Activated naive CD4-positive, alpha-beta T cell treated with anti-CD3 and anti-CD28 coated beads, Interleukin-2, amount 50 U/mL, for 72 hours (primary cell): Measurements from ENCODE around the gene TBC1D3H. TPM values are rescaled to one million over a fixed set of nuclear protein-coding genes. Genes with fewer than 3 reads are reported as not detected.
"Not testable (repeated sequence)": the region's sequence is repeated elsewhere in the genome, so short reads cannot be mapped to it uniquely, and the experiment has no call there.

Experiments
- ATAC-seq, 2 donors: fragments of 150-1000 bp; cut with Tn5 transposase; 2 replicates each; pipeline ENCODE4 v1.10.0; 2021; ENCODE audit warnings: mild to moderate bottlenecking in 2 of 2, moderate library complexity in 2 of 2
- DNase-seq, 2 donors: peaks; one replicate each; pipeline ENCODE4 v3.0.0; 2021 to 2022; ENCODE audit warnings: low spot score in 2 of 2
- H3K27ac Mint-ChIP-seq, 2 donors: one replicate each; pipeline ENCODE4 v1.8.0; 2022; ENCODE audit warnings: mild to moderate bottlenecking in 2 of 2, mixed read lengths in 2 of 2
- H3K36me3 Mint-ChIP-seq, 2 donors: one replicate each; pipeline ENCODE4 v1.8.0; 2022; ENCODE audit warnings: mixed read lengths in 2 of 2
- H3K9me3 Mint-ChIP-seq, 2 donors: one replicate each; pipeline ENCODE4 v1.8.0; 2022; ENCODE audit warnings: mixed read lengths in 2 of 2
- total RNA-seq, 2 donors: library from RNA; stranded (reverse); gene quantifications; one replicate each; pipeline ENCODE4 v1.2.3, GENCODE V29; 2022

Gene TBC1D3H
- total RNA-seq = not detected

DNA sequence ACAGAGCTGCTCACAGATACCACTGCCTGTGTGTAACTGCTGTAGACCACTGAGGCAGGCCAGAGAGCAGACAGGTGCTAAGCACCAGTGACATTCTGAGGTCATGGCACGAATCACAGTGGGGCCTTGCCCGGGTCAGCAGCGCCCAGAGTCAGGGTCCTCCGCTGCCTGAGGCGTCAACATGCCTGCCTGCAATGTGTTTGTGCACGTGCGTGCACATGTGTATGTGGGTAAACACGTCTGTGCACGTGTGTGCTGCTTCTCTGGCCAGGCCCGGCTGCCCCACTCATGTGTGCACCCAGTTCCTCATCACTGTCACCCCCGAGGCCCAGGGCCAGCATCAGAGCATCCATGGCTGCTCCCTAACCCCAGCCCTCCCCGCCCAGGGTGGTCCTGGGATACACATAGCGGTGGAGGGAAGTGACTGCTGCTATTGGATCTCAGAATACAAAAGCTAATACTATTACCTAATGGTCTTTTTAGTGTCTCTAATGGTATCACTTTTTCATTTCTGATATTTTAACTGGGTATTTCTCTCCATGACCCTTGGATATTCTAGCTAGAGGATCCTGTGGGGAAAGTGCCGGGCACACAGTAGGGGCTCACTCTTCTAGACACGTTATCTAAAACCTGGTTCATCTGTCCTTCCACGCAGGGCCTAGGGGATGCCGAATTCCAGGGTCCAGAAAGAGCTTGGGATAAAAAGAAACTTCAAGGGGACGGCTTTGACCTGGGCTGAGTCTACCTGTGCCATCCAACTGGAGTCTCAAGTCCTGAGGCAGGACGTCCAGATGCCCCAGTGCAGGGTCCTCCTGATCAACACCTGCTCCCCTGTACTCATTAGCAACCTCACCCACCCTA, at the start of gene TBC1D3H:
TBC1D3H (minus strand) TSS at position 51 of the 861 bp plus-strand sequence. CDS start 1,540 bp downstream, outside the sequence.
- ATAC-seq, H3K27ac Mint-ChIP-seq, H3K36me3 Mint-ChIP-seq, DNase-seq, H3K9me3 Mint-ChIP-seq: not testable (repeated sequence)

DNA sequence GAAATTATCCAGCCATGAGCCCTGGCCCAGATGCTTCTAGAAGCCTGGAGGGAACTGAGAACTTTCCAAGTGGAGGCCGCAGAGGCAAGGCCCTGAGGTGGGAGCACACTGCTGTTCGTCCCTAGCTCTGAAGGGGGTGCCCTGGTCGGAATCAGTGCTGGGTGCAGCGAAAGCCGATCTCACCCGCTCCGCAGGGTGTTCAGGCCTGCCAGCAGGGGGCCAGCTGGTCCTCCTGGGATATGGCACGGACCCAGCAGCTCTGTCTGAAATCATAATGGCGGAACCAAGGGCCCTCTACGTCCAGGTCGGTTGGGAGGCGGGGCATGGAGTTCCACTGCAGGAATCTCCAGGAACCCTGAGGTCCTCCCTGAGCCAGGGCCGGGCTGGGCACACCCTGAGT, 40.7 kb upstream of the TBC1D3H start:
- not testable (repeated sequence) for DNase-seq, H3K36me3 Mint-ChIP-seq, H3K27ac Mint-ChIP-seq, H3K9me3 Mint-ChIP-seq, ATAC-seq

DNA sequence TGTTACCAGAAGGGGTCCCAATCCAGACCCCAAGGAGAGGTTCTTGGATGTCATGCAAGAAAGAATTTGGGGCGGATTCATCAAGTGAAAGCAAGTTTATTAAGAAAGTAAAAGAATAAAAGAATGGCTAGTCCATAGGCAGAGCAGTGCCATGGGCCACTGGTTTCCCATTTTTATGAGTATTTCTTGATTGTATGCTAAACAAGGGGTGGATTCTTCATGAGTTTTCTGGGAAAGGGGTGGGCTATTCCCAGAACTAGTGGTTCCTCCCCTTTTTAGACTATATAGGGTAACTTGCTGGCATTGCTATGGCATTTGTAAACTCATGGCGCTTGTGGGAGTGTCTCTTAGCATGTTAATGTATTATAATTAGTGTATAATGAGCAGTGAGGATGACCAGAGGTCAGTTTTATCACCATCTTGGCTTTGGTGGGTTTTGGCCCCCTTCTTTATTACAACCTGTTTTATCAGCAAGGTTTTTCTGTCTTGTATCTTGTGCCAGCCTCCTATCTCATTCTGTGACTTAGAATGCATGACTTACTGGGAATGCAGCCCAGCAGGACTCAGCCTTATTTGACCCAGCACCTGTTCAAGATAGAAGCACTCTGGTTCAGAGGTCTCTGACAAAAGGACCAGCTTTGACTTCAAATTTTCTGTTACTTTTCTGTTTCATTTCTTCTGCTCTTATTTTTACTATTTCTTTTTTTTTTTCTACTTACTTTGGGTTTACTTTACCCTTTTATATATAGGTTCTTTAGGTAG, 27.1 kb upstream of the TBC1D3H start:
- H3K36me3 Mint-ChIP-seq, H3K9me3 Mint-ChIP-seq, DNase-seq, ATAC-seq, H3K27ac Mint-ChIP-seq: not testable (repeated sequence)

DNA sequence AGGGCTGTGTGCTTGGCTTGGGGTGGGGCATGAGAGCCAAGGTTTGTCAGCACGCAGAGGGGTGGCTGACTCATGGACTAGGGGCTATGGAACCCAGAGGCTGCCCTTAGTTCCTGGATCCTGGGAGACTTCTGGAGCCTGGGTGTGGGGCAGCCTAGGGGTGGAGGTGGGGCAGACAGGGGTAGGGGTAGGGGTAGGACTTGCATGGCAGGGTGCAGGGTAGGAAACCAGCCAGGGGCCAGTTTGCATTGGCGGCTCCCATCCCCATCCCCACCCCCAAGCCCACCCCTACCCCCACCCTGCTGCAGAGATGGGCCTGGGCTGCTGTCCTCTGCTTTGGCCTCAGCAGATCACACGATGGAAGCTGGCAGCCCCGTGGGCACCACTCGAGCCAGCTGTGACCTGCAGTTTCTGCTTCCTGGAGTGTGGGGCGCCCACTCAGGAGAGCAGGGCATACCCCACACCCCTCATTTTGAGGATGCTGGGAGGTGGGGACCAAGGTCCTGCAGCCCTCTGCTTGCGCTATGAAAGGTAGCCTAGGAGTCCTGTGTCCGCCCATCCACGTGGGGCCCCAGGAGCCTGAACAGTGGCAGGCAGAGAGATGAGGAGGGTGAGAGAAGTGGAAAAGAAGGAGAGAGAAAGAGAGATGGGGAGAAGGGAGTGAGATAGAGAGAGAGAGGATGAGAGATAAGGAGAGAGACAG, 2.9 kb upstream of the TBC1D3H start:
- not testable (repeated sequence) for H3K9me3 Mint-ChIP-seq, H3K27ac Mint-ChIP-seq, H3K36me3 Mint-ChIP-seq, DNase-seq
- ATAC-seq = peak in 1 of 2 donors; percentile 16

DNA sequence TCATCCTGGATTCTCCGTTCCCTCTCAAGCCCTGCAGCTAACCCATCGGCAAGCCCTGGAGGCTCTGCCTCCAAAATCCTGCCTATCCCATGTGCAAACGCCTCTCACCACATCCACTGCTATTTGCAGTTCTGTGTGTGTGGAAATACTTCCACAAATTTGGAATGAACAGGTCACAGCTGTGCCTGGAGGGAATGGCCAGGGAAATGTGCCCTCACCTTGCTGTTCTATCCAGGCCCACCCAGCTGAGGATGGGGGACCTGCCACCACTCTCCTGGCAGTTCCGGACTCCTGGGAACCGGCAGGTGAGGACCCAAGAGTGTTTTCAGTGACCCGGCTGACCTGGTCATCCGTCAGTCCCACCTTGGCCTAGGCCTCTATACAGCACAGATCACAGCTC, 12.3 kb downstream of the TBC1D3H start:
- ATAC-seq, H3K36me3 Mint-ChIP-seq, H3K27ac Mint-ChIP-seq, H3K9me3 Mint-ChIP-seq, DNase-seq: not testable (repeated sequence)

DNA sequence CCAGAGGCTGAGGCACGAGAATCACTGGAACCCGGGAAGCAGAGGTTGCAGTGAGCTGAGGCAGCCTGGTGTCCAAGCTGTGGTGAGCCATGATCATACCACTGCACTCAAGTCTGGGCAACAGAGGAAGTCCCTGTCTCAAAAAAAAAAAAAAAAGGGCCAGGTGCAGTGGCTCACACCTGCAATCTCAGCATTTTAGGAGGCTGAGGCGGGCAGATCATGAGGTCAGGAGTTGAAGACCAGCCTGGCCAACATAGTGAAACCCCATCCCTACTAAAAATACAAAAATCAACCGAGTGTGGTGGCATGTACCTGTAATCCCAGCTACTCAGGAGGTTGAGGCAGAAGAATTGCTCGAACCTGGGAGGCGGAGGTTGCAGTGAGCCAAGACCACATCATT, 25.7 kb downstream of the TBC1D3H start:
- ATAC-seq, DNase-seq, H3K9me3 Mint-ChIP-seq, H3K36me3 Mint-ChIP-seq, H3K27ac Mint-ChIP-seq: not testable (repeated sequence)

Other genes starting within 250 kb of the TBC1D3H start
- 1 to 10 TPM; 4.3 to 7.6 TPM for gene TBC1D3B, start 211.8 kb downstream of the TBC1D3H start, total RNA-seq
- gene CCL3L1, start 191.7 kb downstream of the TBC1D3H start, total RNA-seq = 1 to 10 TPM; 2.5 to 5.6 TPM
- 10 to 100 TPM in 1 of 2 donors, 1 to 10 TPM in 1; 3.9 to 21.2 TPM for gene CCL4L2, start 177.4 kb downstream of the TBC1D3H start, total RNA-seq
- gene TBC1D3I, start 123.9 kb downstream of the TBC1D3H start, total RNA-seq = under 1 TPM; 0.16 to 0.52 TPM
- not detected for gene TBC1D3G, start 64.6 kb downstream of the TBC1D3H start, total RNA-seq
- 10 to 100 TPM; 47.4 to 62.3 TPM for gene ZNHIT3, start 98.2 kb upstream of the TBC1D3H start, total RNA-seq
- 100 to 1,000 TPM; 153 to 170 TPM for gene MYO19, start 146.4 kb upstream of the TBC1D3H start, total RNA-seq
- gene PIGW, start 146.6 kb upstream of the TBC1D3H start, total RNA-seq = 10 to 100 TPM in 1 of 2 donors, 1 to 10 TPM in 1; 7.7 to 11.6 TPM
- 100 to 1,000 TPM in 1 of 2 donors, 10 to 100 TPM in 1; 97.7 to 151 TPM for gene GGNBP2, start 156.5 kb upstream of the TBC1D3H start, total RNA-seq
- 1 to 10 TPM; 8.9 to 9.6 TPM for gene DHRS11, start 203.4 kb upstream of the TBC1D3H start, total RNA-seq
- 10 to 100 TPM in 1 of 2 donors, 1 to 10 TPM in 1; 8.0 to 16.5 TPM for gene MRM1, start 213.1 kb upstream of the TBC1D3H start, total RNA-seq